Mucosa of descending colon (tissue), 3 donors: ENCODE results near the gene PDCD7. TPM values are rescaled to one million over a fixed set of nuclear protein-coding genes. Genes with fewer than 3 reads are reported as not detected.

Source experiments
- ATAC-seq: fragments of 200-7000 bp; cut with Tn5 transposase; one replicate; pipeline ENCODE4 v1.9.1; 2020; ENCODE audit warnings: mild to moderate bottlenecking, moderate library complexity
- DNase-seq, 3 donors: peaks; one replicate each; pipeline ENCODE4 v3.0.0-alpha.2; 2020
- H3K36me3 ChIP-seq: fragments of 200-600 bp; one replicate; pipeline ENCODE4 v1.8.0; 2021; ENCODE audit warnings: low read depth, mild to moderate bottlenecking
- H3K4me1 ChIP-seq: fragments of 200-600 bp; one replicate; pipeline ENCODE4 v1.8.0; 2021; ENCODE audit warnings: low read depth, mild to moderate bottlenecking
- H3K4me3 ChIP-seq: fragments of 200-600 bp; one replicate; pipeline ENCODE4 v1.8.0; 2021; ENCODE audit warnings: mild to moderate bottlenecking
- H3K9me3 ChIP-seq: fragments of 200-600 bp; one replicate; pipeline ENCODE4 v1.8.0; 2021; ENCODE audit warnings: mild to moderate bottlenecking
- CTCF ChIP-seq: fragments of 200-600 bp; IDR thresholded peaks from one replicate; pipeline ENCODE4 v1.8.0; 2022; ENCODE audit warnings: antibody characterized with exemption, mild to moderate bottlenecking
- intact Hi-C, 2 donors: fragments of 100-400 bp; cut with DNase I in 1 of 2; cut with micrococcal nuclease in 1 of 2; formaldehyde crosslinking; loops; one replicate each; pipeline versions ENCODE4 v1.11.0 to v1.11.1; 2022; cut with DNase I, micrococcal nuclease
- total RNA-seq, 3 donors: library from RNA; stranded (reverse); fragmentation: NEBNext Ultra II Directional in 2 of 3; extraction: Animal tissue kit (Norgen Biotek cat#: 25700) in 2 of 3; gene quantifications; one replicate each; pipeline versions ENCODE4 v1.2.1 to v1.2.4, GENCODE V29; 2021 to 2023
- donor health status: DM: no; HTN: no; CAD: no; lungs with moderate emphysema.
- donor health status: DM: no; HTN: no; CAD: no.
- donor health status: DM: no; HTN: yes; CAD: no.

Gene PDCD7
- total RNA-seq, 3 donors from 2014 or later, result 12.0 to 32.9 (median 13.4) TPM

DNA sequence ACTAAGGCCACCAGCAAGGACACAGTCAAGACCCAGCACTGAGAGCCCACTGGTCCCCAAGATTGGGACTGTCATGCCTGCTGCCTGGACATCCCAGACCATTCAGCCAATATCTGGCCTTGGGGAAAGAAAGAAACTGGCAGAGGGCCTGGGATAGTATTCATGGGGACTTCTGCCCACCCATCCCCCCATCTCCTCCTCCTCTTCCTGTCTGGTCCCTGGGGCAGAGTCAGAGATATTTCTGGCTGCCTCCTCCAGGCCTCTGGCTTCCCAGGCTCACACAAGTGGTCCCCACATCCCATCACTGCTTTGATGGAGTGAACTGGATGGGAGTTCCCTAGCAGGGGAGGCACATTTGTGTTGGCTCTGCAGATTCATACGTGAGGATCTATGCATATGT, 61.6 kb downstream of the PDCD7 start:
- Histone ChIP-seq H3K4me3 (no peak overlapping the region), H3K36me3 (no peaks in the 10 kb centered on the region), H3K9me3 (no peaks in the 10 kb centered on the region), H3K4me1 (no peaks in the 10 kb centered on the region)
- DNase-seq, result no peak
- intact Hi-C loops, result no loop called here
- TF ChIP-seq CTCF, result no peak
- ATAC-seq, result no peak

DNA sequence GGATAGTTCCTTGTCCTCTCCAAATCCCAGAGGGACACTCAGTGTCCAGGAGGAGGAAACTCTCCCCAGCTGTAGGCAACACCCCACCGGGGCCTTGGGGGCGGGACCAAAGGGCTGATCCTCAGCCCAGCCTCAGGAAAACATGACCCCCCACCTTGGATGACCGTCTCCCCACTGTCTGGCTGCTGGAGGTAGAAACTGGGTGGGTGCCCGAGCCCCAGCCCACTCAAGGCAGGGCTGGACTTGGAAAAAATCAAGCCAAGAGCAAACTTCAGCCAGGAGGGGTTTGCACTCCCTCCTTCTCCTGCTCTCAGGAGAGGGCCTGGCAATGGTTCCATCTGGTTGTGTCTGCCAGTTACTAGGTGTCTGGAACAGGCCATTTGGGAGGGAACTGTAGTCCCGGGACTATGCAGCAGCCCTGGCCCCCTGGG, 62.2 kb downstream of the PDCD7 start:
- no peaks in the 10 kb centered on the region for H3K4me1 ChIP-seq
- no peak for TF ChIP-seq CTCF
- DNase-seq (no peak), ATAC-seq (peak; percentile 5)
- no peaks in the 10 kb centered on the region for H3K36me3 ChIP-seq
- H3K9me3 ChIP-seq, result no peaks in the 10 kb centered on the region
- intact Hi-C loops, result no loop called here
- no peak overlapping the region for H3K4me3 ChIP-seq

DNA sequence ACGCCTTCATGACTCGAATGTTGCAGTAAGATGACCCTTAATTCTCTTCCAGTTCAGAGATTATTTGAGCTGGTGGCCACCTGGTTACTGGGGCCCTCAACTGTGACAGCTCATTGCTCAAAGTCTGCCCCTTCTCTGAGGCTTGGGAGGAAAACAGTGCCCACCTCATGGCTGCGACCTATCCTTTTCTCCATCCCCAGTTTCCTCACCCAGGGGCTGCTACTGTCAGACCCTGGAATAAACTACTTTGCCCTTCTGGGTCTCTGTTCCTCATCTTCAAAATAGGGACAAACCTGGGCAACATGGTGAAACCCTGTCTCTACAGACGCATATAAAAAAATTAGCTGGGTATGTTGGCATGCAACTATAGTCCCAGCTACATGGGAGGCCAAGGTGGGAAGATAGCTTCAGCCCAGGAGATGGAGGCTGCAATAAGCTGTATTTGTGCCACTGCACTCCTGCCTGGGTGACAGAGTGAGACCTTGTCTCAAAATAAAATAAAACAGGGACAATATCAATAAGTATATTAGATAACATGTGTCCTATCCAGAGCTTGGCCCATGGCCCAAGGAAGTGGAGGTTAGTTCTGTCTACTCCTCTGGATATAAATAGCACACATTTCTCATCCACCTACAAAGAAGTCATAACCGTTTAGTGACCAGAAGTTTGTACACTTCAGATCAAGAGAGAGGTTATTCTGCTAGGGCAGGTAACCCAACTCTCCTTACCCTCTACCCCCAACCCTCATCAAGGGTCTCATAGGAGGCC, 63.6 kb downstream of the PDCD7 start:
- ATAC-seq (no peak), DNase-seq (no peak)
- H3K4me1 ChIP-seq, result no peaks in the 10 kb centered on the region
- H3K9me3 ChIP-seq, result no peaks in the 10 kb centered on the region
- intact Hi-C loops, result no loop called here
- no peaks in the 10 kb centered on the region for H3K36me3 ChIP-seq
- H3K4me3 ChIP-seq, result no peak overlapping the region
- no peak for TF ChIP-seq CTCF

- DNase-seq (peak in 1 of 3 donors; percentile 59), ATAC-seq (peak; percentile 63)
Observed at GRCh38 chr15:65069179-65069578, 64.4 kb downstream of the PDCD7 start.

GRCh38 chr15:65068403-65068788, 65.2 kb downstream of the PDCD7 start:
- TF ChIP-seq CTCF, result no peak
- H3K9me3 ChIP-seq, result no peaks in the 10 kb centered on the region
- intact Hi-C loops, result no loop called here
- no peak for DNase-seq
- ATAC-seq, result no peak
- no peaks in the 10 kb centered on the region for H3K36me3 ChIP-seq
- H3K4me3 ChIP-seq, result no peak overlapping the region
- no peaks in the 10 kb centered on the region for H3K4me1 ChIP-seq

More at GRCh38 chr15:65069179-65069578, 64.4 kb downstream of the PDCD7 start:
- H3K9me3 ChIP-seq, result no peaks in the 10 kb centered on the region
- intact Hi-C loops, result no loop called here
- H3K36me3 ChIP-seq, result no peaks in the 10 kb centered on the region
- H3K4me3 ChIP-seq, result no peak overlapping the region
- TF ChIP-seq CTCF, result no peak
- no peaks in the 10 kb centered on the region for H3K4me1 ChIP-seq
